Right hindlimb (tissue), 1 donor: Measurements from ENCODE around the gene MANEA.

Source experiments
- DNase-seq: peaks from one replicate; pipeline ENCODE4 v3.0.0-alpha.2; 2018

Gene MANEA

DNA sequence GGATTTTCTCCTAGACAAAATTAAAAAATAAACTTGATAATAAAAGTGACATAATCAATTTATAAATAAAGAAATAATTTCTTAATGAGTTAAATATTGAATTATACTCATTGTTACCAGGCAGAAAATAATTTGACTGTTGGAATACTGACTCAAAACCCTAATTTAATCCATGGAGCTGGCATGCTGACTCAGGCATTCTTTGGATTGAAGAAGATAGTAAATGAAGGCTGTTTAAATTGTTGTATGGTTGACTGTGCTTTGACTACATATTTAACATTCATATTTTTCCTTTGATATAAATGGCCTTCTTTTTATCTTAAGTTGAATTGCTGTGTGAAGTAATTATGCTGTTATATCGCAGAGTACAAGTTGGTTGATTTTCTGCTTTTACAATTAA, 11.7 kb downstream of the MANEA start:
- no peak for DNase-seq

GRCh38 chr6:95589826-95590570, 12.7 kb downstream of the MANEA start:
- no peak for DNase-seq

GRCh38 chr6:95593025-95593424, 15.7 kb downstream of the MANEA start:
- no peak for DNase-seq

DNA sequence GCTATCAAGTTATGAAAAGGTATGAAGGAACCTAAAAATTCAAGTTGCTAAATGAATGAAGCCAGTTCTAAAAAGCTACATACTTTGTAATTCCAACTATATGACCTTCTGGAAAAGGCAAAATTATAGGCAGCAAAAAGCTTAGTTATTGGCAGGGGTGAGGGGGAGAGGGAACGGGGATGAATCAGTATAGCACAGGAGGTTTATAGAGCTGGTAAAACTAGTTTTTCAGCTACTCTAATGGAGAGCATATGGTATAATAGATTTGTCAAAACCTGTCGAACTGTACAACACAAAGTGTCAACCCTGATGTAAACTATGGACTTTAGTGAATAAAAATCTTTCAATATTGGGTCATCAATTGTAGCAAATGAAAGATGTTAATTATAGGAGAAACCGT, 18.7 kb downstream of the MANEA start:
- DNase-seq = no peak

DNA sequence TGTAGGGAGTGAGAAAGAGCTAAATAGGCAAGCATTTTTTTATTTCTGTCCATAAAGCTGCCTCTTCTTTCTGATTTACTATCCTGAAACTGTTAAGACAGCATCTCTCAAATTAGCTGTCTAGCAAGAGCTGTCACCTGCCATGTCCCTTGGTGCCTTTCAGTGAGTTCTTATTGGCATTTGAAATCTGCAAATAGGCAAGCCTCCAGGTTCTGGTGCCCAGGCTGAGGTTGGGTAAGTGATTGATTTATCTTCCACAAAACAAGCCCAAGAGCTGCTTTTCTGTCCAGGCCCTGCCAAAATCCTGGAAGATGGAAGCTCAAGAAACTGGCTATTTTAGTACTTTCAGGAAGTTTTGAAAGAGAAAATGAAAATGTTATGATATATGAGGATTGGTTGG, 22.4 kb downstream of the MANEA start:
- DNase-seq = peak; percentile 16

- no peak for DNase-seq
These were observed 23.8 kb downstream of the MANEA start for GRCh38 chr6:95601133-95601532.

GRCh38 chr6:95614094-95614493, 36.8 kb downstream of the MANEA start:
- no peak for DNase-seq

DNA sequence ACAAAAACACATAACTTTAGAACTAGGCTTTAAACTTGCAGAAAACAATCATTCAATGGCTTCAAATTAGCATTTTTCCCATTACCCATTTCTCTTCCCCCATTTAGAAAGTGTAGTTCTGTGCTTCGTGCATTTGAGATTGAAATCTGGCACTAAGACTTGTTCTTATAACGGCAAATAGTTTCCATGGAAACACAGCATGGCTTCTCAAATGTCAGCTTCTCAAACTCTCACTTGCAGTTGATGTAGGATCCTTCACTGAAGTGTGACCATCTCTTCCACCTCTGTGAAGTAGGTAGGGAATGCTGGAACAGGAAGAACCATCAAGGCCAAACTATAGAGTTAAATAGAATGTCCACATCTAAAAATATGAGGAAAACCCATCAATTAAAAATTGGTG, 52.2 kb downstream of the MANEA start:
- DNase-seq = no peak

DNA sequence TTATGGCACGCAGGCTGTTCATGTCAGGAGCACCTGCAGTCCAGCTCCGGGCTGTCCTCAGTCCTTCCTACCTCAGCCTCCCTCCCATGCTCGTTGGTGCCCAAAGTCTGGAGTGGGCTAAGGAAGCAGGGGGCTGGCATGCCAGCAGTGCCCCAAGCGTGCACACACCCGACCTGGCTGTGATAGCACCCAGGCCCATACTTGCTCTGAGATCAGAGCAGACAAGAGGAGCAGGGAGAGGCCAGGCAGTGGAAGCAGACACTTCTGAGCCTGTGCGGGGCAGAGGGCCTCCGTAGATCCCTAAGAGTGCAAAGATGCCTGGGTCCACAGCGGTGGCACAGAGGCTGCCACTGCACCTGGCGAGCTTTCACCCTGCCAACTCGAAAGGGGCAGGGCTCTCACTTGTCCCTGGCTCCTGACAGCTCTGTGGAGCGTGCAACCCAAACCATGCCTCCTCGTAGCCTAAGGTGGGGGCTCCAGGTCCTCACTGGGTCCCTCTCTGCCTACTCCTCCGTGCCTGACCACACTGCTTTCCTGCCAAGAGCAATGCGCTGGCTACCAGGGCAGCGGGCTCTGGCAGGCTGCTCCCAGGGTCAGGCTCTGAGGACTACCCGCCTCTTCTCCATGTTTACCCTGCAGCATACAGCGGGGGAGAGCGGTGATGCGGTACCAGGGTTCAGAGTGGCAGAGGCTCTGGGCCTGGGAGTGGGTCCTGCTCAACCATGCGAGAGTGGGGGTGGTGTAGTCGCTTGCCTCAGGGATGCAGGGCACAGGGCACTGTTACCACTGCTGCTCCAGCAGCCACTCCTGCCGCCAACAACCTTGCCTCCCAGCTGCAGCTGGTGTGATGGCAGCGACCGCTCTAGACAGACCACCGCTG, 59.5 kb downstream of the MANEA start:
- no peak for DNase-seq

DNA sequence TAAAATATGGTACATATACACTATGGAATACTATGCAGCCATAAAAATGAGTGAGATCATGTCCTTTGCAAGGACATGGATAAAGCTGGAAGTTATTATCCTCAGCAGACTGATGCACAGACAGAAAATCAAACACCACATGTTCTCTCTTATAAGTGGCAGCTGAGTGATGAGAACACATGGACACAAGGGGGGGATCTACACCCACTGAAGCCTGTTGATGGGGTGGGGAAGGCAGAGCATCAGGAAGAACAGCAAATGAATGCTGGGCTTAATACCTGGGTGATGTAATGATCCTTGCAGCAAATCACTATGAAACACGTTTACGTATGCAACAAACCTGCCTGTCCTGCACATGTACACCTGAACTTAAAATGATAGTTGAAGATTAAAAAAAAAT, 71.3 kb downstream of the MANEA start:
- DNase-seq = no peak

GRCh38 chr6:95649451-95649850, 72.1 kb downstream of the MANEA start:
- no peak for DNase-seq

GRCh38 chr6:95654176-95654575, 76.8 kb downstream of the MANEA start:
- no peak for DNase-seq

DNA sequence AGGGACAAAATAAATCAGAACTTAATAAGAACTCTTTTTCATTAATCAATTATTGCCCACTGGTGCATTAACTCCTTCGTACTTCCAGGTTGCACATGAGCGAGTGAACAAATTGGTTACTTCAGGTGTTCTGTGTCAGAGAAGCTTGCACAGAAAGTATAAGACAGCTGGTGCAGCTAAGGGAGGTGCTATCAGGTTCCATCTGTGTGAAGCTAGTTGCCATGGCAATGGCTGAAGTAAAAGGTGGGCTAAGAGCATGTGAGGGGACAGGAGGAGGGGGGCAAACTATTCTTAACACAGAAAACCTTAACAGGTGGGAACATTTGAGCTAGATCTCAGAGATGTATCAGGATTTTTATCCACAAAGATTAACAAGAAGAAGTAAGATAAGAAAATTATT, 81.6 kb downstream of the MANEA start:
- DNase-seq = no peak
